H1 (cell line): ENCODE measurements around the gene BSG. TPM values are rescaled to one million over a fixed set of nuclear protein-coding genes. Genes with fewer than 3 reads are reported as not detected.

Experiments used
- CTCF ChIA-PET: fragments of 300-600 bp; sonication (Branson Sonifier 250); formaldehyde crosslinking; loops from one replicate; lab custom pipeline; 2021; ENCODE audit not compliant: partially characterized antibody; lab: Charles Lee
- POLR2A ChIA-PET: fragments of 300-600 bp; sonication (Branson Sonifier 250); formaldehyde crosslinking; loops from one replicate; lab custom pipeline; 2021; ENCODE audit warnings: inconsistent platforms; ENCODE audit not compliant: partially characterized antibody; lab: Charles Lee
- DNase-seq, 2 experiments: peaks; one replicate each; pipeline versions ENCODE4 v3.0.0 to v3.0.0-alpha.2; 2010 to 2022; ENCODE audit warnings: low spot score in 2 of 2, low read depth in 1 of 2, mixed read lengths in 1 of 2
- FAIRE-seq: peaks from 2 replicates; lab custom pipeline; 2011; peaks lifted over from hg19 to GRCh38; lab: Jason Lieb, UNC
- H2AFZ ChIP-seq: 2 replicates; pipeline ENCODE4 v1.8.1; 2012; ENCODE audit warnings: low read length, inconsistent platforms
- H2AK5ac ChIP-seq: 2 replicates; pipeline ENCODE4 v1.6.1; 2013; ENCODE audit warnings: low read depth, low read length
- H2BK120ac ChIP-seq: replicated peaks from 2 replicates; pipeline ENCODE3; 2013; ENCODE audit warnings: low read depth, low read length, inconsistent platforms
- H2BK12ac ChIP-seq: 2 replicates; pipeline ENCODE4 v1.6.1; 2013; ENCODE audit warnings: low read depth, low read length
- H2BK15ac ChIP-seq: 2 replicates; pipeline ENCODE4 v1.6.1; 2013; ENCODE audit warnings: low read length
- H2BK20ac ChIP-seq: 2 replicates; pipeline ENCODE4 v1.6.1; 2013; ENCODE audit warnings: low read length
- H2BK5ac ChIP-seq: 2 replicates; pipeline ENCODE4 v1.6.1; 2013; ENCODE audit warnings: low read depth, low read length
- H3K14ac ChIP-seq: 2 replicates; pipeline ENCODE4 v1.6.1; 2013; ENCODE audit warnings: inconsistent platforms; ENCODE audit not compliant: insufficient read length
- H3K18ac ChIP-seq: 2 replicates; pipeline ENCODE4 v1.6.1; 2013; ENCODE audit warnings: low read length; ENCODE audit errors: extremely low read depth
- H3K23ac ChIP-seq: 2 replicates; pipeline ENCODE4 v1.6.1; 2013; ENCODE audit warnings: inconsistent platforms; ENCODE audit not compliant: insufficient read length
- H3K23me2 ChIP-seq: 2 replicates; pipeline ENCODE4 v1.6.1; 2013; ENCODE audit warnings: low read depth, low read length
- H3K27ac ChIP-seq: 2 replicates; pipeline ENCODE4 v1.6.1; 2011; ENCODE audit warnings: low read depth, low read length, inconsistent platforms
- H3K27me3 ChIP-seq, 4 experiments: replicated peaks in 1 of 4; 1 replicate in 1 of 4; 2 replicates in 3 of 4; pipeline versions ENCODE4 v1.6.1 to v1.8.1; 2011 to 2013; ENCODE audit warnings: low read length in 3 of 4, mild to moderate bottlenecking in 3 of 4, inconsistent platforms in 2 of 4, mixed read lengths in 2 of 4, moderate library complexity in 1 of 4; ENCODE audit not compliant: control insufficient read depth in 3 of 4, insufficient read depth in 3 of 4; ENCODE audit errors: extremely low read depth in 1 of 4
- H3K36me3 ChIP-seq, 4 experiments: 2 replicates each; pipeline versions ENCODE4 v1.6.1 to v1.8.1; 2011 to 2013; ENCODE audit warnings: mild to moderate bottlenecking in 4 of 4, low read length in 3 of 4, moderate library complexity in 2 of 4, control low read depth in 1 of 4, inconsistent platforms in 1 of 4; ENCODE audit not compliant: insufficient read depth in 4 of 4, control insufficient read depth in 2 of 4
- H3K4ac ChIP-seq: replicated peaks from 2 replicates; pipeline ENCODE3; 2013; ENCODE audit warnings: low read length, low read depth, mixed read lengths, inconsistent platforms; ENCODE audit not compliant: insufficient read length
- H3K4me1 ChIP-seq, 4 experiments: replicated peaks in 1 of 4; 1 replicate in 1 of 4; 2 replicates in 3 of 4; pipeline versions ENCODE4 v1.6.1 to v1.8.1; 2011 to 2013; ENCODE audit warnings: low read length in 3 of 4, inconsistent platforms in 2 of 4, mixed read lengths in 1 of 4; ENCODE audit not compliant: insufficient read depth in 4 of 4, control insufficient read depth in 3 of 4
- H3K4me2 ChIP-seq, 2 experiments: 2 replicates each; pipeline versions ENCODE4 v1.6.1 to v1.8.1; 2011 to 2013; ENCODE audit warnings: low read depth in 2 of 2, low read length in 2 of 2, control low read depth in 1 of 2, inconsistent platforms in 1 of 2, mild to moderate bottlenecking in 1 of 2; ENCODE audit not compliant: insufficient read depth in 1 of 2
- H3K4me3 ChIP-seq, 4 experiments: fragments of 200-600, 300-600 bp in 1 of 4; sonication (generic), shearing (Covaris generic), sonication (Bioruptor Twin) in 1 of 4; 2 replicates each; pipeline versions ENCODE4 v1.5.1 to v1.8.1; 2011 to 2016; ENCODE audit warnings: low read length in 4 of 4, low read depth in 3 of 4, control low read depth in 2 of 4, inconsistent platforms in 2 of 4, mild to moderate bottlenecking in 2 of 4, mixed read lengths in 1 of 4, moderate library complexity in 1 of 4; ENCODE audit not compliant: insufficient read depth in 2 of 4; ENCODE audit errors: extremely low read depth in 1 of 4
- H3K56ac ChIP-seq: replicated peaks from 2 replicates; pipeline ENCODE3; 2013; ENCODE audit warnings: low read depth, mild to moderate bottlenecking, mixed read lengths, low read length, inconsistent platforms; ENCODE audit not compliant: insufficient read length
- H3K79me1 ChIP-seq: 2 replicates; pipeline ENCODE4 v1.6.1; 2013; ENCODE audit warnings: low read depth, low read length, control low read depth
- H3K79me2 ChIP-seq, 2 experiments: 2 replicates each; pipeline versions ENCODE4 v1.6.1 to v1.8.1; 2012 to 2013; ENCODE audit warnings: low read length in 2 of 2, mild to moderate bottlenecking in 2 of 2, inconsistent platforms in 1 of 2; ENCODE audit not compliant: insufficient read depth in 2 of 2, control insufficient read depth in 1 of 2
- H3K9ac ChIP-seq, 4 experiments: replicated peaks in 1 of 4; 1 replicate in 1 of 4; 2 replicates in 3 of 4; pipeline versions ENCODE4 v1.6.1 to v1.8.1; 2011 to 2013; ENCODE audit warnings: low read depth in 3 of 4, low read length in 3 of 4, control low read depth in 2 of 4, mild to moderate bottlenecking in 2 of 4, moderate library complexity in 2 of 4, inconsistent platforms in 1 of 4; ENCODE audit errors: extremely low read depth in 1 of 4
- H3K9me3 ChIP-seq, 2 experiments: 2 replicates each; pipeline versions ENCODE4 v1.6.1 to v1.8.1; 2012 to 2013; ENCODE audit warnings: mild to moderate bottlenecking in 2 of 2, moderate library complexity in 2 of 2, control low read depth in 1 of 2, inconsistent platforms in 1 of 2, low read depth in 1 of 2, low read length in 1 of 2, mixed read lengths in 1 of 2; ENCODE audit not compliant: insufficient read depth in 2 of 2
- H4K20me1 ChIP-seq, 2 experiments: replicated peaks in 1 of 2; 2 replicates each; pipeline versions ENCODE3 to v1.8.1; 2011 to 2013; ENCODE audit warnings: inconsistent platforms in 2 of 2, low read length in 2 of 2, mild to moderate bottlenecking in 1 of 2; ENCODE audit not compliant: insufficient read depth in 2 of 2, control insufficient read depth in 1 of 2
- H4K5ac ChIP-seq: 2 replicates; pipeline ENCODE4 v1.6.1; 2013; ENCODE audit warnings: low read length, low read depth, mixed read lengths, inconsistent platforms; ENCODE audit not compliant: insufficient read length
- H4K8ac ChIP-seq: 2 replicates; pipeline ENCODE4 v1.8.0; 2013; ENCODE audit warnings: mild to moderate bottlenecking, moderate library complexity, low read length, inconsistent platforms; ENCODE audit not compliant: insufficient read depth; ENCODE audit errors: extremely low read depth
- H4K91ac ChIP-seq: replicated peaks from 2 replicates; pipeline ENCODE3; 2013; ENCODE audit warnings: low read length, mixed read lengths, inconsistent platforms; ENCODE audit not compliant: insufficient read length
- CBX5 ChIP-seq: fragments of 300-800, 300-1000 bp; sonication (generic); IDR thresholded peaks from 2 replicates; pipeline ENCODE4 v1.7.1; 2016; ENCODE audit warnings: antibody characterized with exemption, low read length, low read depth
- CBX8 ChIP-seq: fragments of 300-800, 300-1000 bp; sonication (generic); IDR thresholded peaks from 2 replicates; pipeline ENCODE4 v1.7.1; 2016; ENCODE audit warnings: low read depth, low read length, borderline replicate concordance
- CHD1 ChIP-seq: IDR thresholded peaks from 2 replicates; pipeline ENCODE4 v1.6.1; 2012; ENCODE audit warnings: low read depth, low read length, improper control_type of control experiment
- CHD2 ChIP-seq: IDR thresholded peaks from 2 replicates; pipeline ENCODE4 v1.6.1; 2012; ENCODE audit warnings: low read length, improper control_type of control experiment
- CTBP2 ChIP-seq: IDR thresholded peaks from 2 replicates; pipeline ENCODE4 v1.7.0; 2011; ENCODE audit warnings: borderline replicate concordance, mild to moderate bottlenecking, moderate library complexity, mixed read lengths, low read length; ENCODE audit not compliant: insufficient read depth, insufficient read length
- EZH2 ChIP-seq: fragments of 200-600 bp; sonication (generic); IDR thresholded peaks from 2 replicates; pipeline ENCODE4 v1.7.1; 2012; ENCODE audit warnings: low read depth, mild to moderate bottlenecking, moderate library complexity, low read length, inconsistent platforms; ENCODE audit not compliant: severe bottlenecking
- FOSL1 ChIP-seq: IDR thresholded peaks from 2 replicates; pipeline ENCODE4 v1.6.1; 2011; ENCODE audit warnings: mild to moderate bottlenecking, low read depth, low read length, moderate library complexity; ENCODE audit not compliant: insufficient read depth
- GABPA ChIP-seq: IDR thresholded peaks from 2 replicates; pipeline ENCODE4 v1.6.1; 2011; ENCODE audit warnings: mild to moderate bottlenecking, low read length, moderate library complexity, borderline replicate concordance; ENCODE audit not compliant: insufficient read depth
- HDAC6 ChIP-seq: IDR thresholded peaks from one replicate; pipeline ENCODE4 v1.7.1; 2012; ENCODE audit warnings: low read depth, mild to moderate bottlenecking, inconsistent platforms, low read length, moderate library complexity
- KDM4A ChIP-seq: IDR thresholded peaks from one replicate; pipeline ENCODE4 v1.7.1; 2012; ENCODE audit warnings: low read depth, mild to moderate bottlenecking, moderate library complexity, low read length, inconsistent platforms; ENCODE audit not compliant: severe bottlenecking
- SAP30 ChIP-seq: fragments of 300-600 bp; sonication (generic); IDR thresholded peaks from 2 replicates; pipeline ENCODE4 v1.7.1; 2012; ENCODE audit warnings: low read length, moderate library complexity, mild to moderate bottlenecking, inconsistent platforms; ENCODE audit not compliant: insufficient read depth, insufficient replicate concordance
- SIRT6 ChIP-seq: IDR thresholded peaks from one replicate; pipeline ENCODE4 v1.7.1; 2012; ENCODE audit warnings: low read length, inconsistent platforms
- TAF1 ChIP-seq: IDR thresholded peaks from 2 replicates; pipeline ENCODE4 v1.6.1; 2011; ENCODE audit warnings: mild to moderate bottlenecking, low read depth, low read length
- TCF12 ChIP-seq: IDR thresholded peaks from 2 replicates; pipeline ENCODE4 v1.6.1; 2011; ENCODE audit warnings: low read depth, mild to moderate bottlenecking, low read length
- WGBS, 2 experiments: shearing (Covaris generic) in 1 of 2; methylation state at CpG; one replicate each; pipeline versions ENCODE4 v1.1.6 to v1.1.7; 2013 to 2015; ENCODE audit warnings: low lambda C conversion rate in 2 of 2, mixed read lengths in 2 of 2, inconsistent platforms in 1 of 2, low coverage in 1 of 2, missing lambda C conversion rate in 1 of 2; ENCODE audit not compliant: insufficient replicate concordance in 2 of 2, insufficient coverage in 1 of 2, insufficient read length in 1 of 2; ENCODE audit errors: extremely low coverage in 1 of 2, missing lambda C conversion rate in 1 of 2; 5-methylcytosine and 5-hydroxymethylcytosine counted together
- polyA plus RNA-seq, 7 experiments: library from polyadenylated mRNA; depleted of rRNA in 3 of 7; stranded (reverse) in 5 of 7; unstranded in 2 of 7; fragments of >200 nt in 5 of 7; fragments of 200-250 nt in 2 of 7; gene quantifications; 1 replicate in 5 of 7; 2 replicates in 1 of 7; 4 replicates in 1 of 7; pipeline versions ENCODE4 v1.2.1 to v1.2.3, GENCODE V29; 2011 to 2013; ENCODE audit warnings: missing spikeins in 2 of 7, mixed read lengths in 2 of 7
- total RNA-seq: library from RNA; stranded (reverse); fragmentation: NEBNext Ultra II Directional; extraction: Animal tissue kit (Norgen Biotek cat#: 25700); gene quantifications from 2 replicates; pipeline ENCODE4 v1.2.1, GENCODE V29; 2021

Gene BSG
- total and polyA plus RNA-seq, 2 of the 8 experiments (the other 6 are each of a cell fraction or from before 2014, with no cell fraction given) = 726 to 1,055 TPM

DNA sequence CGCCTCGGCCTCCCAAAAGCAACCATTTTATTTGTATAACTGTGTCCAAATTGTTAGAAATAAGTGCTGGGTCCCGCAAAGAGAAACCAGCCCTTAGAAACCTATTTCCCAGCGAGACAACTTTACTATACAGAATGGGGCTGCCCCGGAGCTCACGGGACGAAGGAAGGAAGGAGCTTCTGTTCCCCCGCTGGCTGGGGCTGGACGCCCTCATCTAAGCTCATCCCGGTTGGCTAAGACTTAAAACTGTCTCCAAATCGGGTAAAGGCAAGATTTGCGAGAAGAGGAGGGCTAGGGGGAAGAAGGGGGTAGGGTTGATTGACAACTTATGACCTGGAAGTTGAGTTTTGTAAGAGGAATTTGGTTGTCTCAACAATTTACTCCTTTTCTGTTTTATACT, 12.3 kb upstream of the BSG start:
- Histone ChIP-seq H3K27ac (no peak overlapping the region), H3K4ac (no peak overlapping the region), H4K91ac (no peak overlapping the region), H3K23ac (no peak overlapping the region), H3K56ac (no peak overlapping the region), H3K4me3 (no peak overlapping the region), H3K18ac (no peak overlapping the region), H2BK12ac (no peak overlapping the region), H3K36me3 (no peaks in the 10 kb centered on the region), H3K79me1 (no peaks in the 10 kb centered on the region), H3K4me1 (peaks cover 0 to 2% (median under 1%) of the 10 kb centered on the region in 4 experiments; a peak in 4 of 7 replicates), H4K8ac (no peak overlapping the region; the same call in 1 of the 2 replicates), H3K14ac (no peak overlapping the region), H3K27me3 (no peaks in the 10 kb centered on the region), H2BK20ac (no peak overlapping the region), H2BK15ac (no peak overlapping the region), H3K79me2 (no peaks in the 10 kb centered on the region), H2AFZ (no peak overlapping the region), H3K23me2 (no peaks in the 10 kb centered on the region; the same call in 1 of the 2 replicates), H4K20me1 (peaks cover 0 to 2% of the 10 kb centered on the region in 2 experiments), H4K5ac (no peak overlapping the region), H2AK5ac (no peak overlapping the region), H2BK120ac (no peak overlapping the region), H3K9ac (peak overlapping the region in 1 of 4 experiments; percentile 9; a peak in 1 of 7 replicates), H3K9me3 (no peaks in the 10 kb centered on the region; a peak in 1 of 4 replicates), H2BK5ac (no peak overlapping the region), H3K4me2 (no peak overlapping the region)
- ChIA-PET CTCF (interaction anchor here (1.0 kb wide), 1 partner anchor 15 kb away, joined by 3 read pairs; no protein-coding TSS in a partner anchor), POLR2A (interaction anchor here (1.0 to 7.1 kb wide), 6 partner anchors 9 to 28 kb away, joined by 3 to 38 read pairs (median 4); partner anchors contain the start of genes BSG and CDC34)
- 81% methylated on average over 10 of the region's 12 CpGs; no CpG with 5 or more reads in 1 of the 2 experiments for WGBS, 2 experiments
- DNase-seq (no peak), FAIRE-seq (no peak)
- TF ChIP-seq SAP30 (no peak), GABPA (no peak), FOSL1 (no peak), TCF12 (no peak), TAF1 (no peak), EZH2 (no peak), CBX8 (no peak), KDM4A (no peak), CTBP2 (no peak), HDAC6 (no peak), SIRT6 (no peak), CHD1 (no peak), CBX5 (no peak), CHD2 (no peak)
